Ishikawa (cell line): ENCODE results near the gene HDGF.
A peak's percentile ranks its signal among the peaks of the same experiment; 100 is the strongest.

Experiments used
- CEBPB ChIP-seq: IDR thresholded peaks from 2 replicates; pipeline ENCODE4 v1.6.1; 2012
- CREB1 ChIP-seq: IDR thresholded peaks from 2 replicates; pipeline ENCODE4 v1.6.1; 2012; ENCODE audit warnings: low read depth
- EGR1 ChIP-seq: IDR thresholded peaks from 2 replicates; pipeline ENCODE4 v1.6.1; 2012
- EP300 ChIP-seq: IDR thresholded peaks from 2 replicates; pipeline ENCODE4 v1.6.1; 2012; ENCODE audit warnings: borderline replicate concordance
- FOXM1 ChIP-seq: IDR thresholded peaks from 2 replicates; pipeline ENCODE4 v1.6.1; 2012; ENCODE audit warnings: low read depth, borderline replicate concordance
- MAX ChIP-seq: IDR thresholded peaks from 2 replicates; pipeline ENCODE4 v1.6.1; 2012
- NFIC ChIP-seq: IDR thresholded peaks from 2 replicates; pipeline ENCODE4 v1.6.1; 2012
- RAD21 ChIP-seq: IDR thresholded peaks from 2 replicates; pipeline ENCODE4 v1.6.1; 2012; ENCODE audit warnings: low read depth
- TAF1 ChIP-seq: IDR thresholded peaks from 2 replicates; pipeline ENCODE4 v1.6.1; 2012; ENCODE audit warnings: low read depth, mild to moderate bottlenecking
- TCF12 ChIP-seq: IDR thresholded peaks from 2 replicates; pipeline ENCODE4 v1.6.1; 2012; ENCODE audit warnings: low read depth
- TEAD4 ChIP-seq: IDR thresholded peaks from 2 replicates; pipeline ENCODE4 v1.6.1; 2012
- USF1 ChIP-seq: IDR thresholded peaks from 2 replicates; pipeline ENCODE4 v1.6.1; 2012
- YY1 ChIP-seq: IDR thresholded peaks from 2 replicates; pipeline ENCODE4 v1.6.1; 2012; ENCODE audit warnings: low read depth
- ZBTB7A ChIP-seq: IDR thresholded peaks from 2 replicates; pipeline ENCODE4 v1.6.1; 2012; ENCODE audit warnings: low read depth
- TF ChIP-seq, protein P1 (sequence below): IDR thresholded peaks from 2 replicates; pipeline ENCODE4 v1.6.1; 2012; ENCODE audit warnings: low read depth, mild to moderate bottlenecking

The HDGF gene

DNA sequence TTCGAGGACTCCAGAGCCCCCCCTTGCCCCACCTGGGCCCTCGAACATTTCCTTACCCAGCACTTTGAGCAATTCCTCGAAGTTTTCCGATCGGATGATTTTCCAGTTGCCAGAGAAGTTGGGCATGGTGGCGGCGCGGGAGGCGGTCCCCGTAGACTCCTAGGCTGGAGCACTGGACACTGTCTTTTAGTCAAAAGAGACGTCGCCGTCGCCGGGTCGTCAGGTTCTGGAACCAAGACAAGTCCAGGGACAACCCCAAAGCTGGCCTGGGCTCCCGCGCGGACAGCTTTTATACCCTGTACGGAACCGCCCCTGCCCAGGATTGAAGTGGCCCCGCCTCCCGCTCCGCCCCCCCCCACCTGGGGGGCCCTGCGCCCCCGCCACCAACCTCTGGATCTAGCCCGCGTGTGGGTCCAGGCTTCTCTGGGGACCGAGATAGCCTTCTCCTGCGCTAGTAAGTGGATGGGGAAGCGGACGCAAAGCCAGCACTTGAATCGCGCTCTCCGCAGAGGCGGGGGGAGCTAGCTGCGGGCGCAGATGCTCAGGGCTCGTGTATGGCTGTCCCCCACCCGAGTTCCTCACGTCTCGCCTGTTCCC, 46.1 kb downstream of the HDGF start, which contains the start of gene CRABP2:
Gene CRABP2 (minus strand): TSS at position 263 of the 597 bp plus-strand sequence. CDS start 137 bp downstream, at position 126.
- TF ChIP-seq CREB1 (no peak), MAX (peak; percentile 9; the same call in 1 of the 2 replicates), YY1 (0 out of 2 replicates have a peak, but pooled peaks have one; percentile 8)

DNA sequence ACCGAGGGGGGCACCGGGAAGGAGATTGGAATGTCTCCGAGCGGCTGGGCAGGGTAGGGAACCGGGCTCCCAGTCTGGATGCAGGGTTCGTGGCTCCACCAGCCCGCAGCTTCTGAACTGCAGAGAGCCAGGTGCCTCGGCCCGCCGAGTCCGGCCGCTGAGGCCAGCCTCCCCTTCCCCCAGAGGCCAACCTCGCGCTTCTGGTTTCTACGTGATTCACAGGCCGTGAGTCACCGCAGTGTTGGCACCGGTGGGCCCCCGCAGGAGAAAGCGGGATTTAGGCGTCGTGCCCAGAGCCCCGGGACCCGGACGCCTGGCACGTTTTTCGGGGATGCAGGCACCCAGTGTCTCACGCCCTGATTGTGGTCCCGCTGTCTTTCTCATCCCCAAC, 46.5 kb downstream of the HDGF start:
- TF ChIP-seq, protein P1, sequence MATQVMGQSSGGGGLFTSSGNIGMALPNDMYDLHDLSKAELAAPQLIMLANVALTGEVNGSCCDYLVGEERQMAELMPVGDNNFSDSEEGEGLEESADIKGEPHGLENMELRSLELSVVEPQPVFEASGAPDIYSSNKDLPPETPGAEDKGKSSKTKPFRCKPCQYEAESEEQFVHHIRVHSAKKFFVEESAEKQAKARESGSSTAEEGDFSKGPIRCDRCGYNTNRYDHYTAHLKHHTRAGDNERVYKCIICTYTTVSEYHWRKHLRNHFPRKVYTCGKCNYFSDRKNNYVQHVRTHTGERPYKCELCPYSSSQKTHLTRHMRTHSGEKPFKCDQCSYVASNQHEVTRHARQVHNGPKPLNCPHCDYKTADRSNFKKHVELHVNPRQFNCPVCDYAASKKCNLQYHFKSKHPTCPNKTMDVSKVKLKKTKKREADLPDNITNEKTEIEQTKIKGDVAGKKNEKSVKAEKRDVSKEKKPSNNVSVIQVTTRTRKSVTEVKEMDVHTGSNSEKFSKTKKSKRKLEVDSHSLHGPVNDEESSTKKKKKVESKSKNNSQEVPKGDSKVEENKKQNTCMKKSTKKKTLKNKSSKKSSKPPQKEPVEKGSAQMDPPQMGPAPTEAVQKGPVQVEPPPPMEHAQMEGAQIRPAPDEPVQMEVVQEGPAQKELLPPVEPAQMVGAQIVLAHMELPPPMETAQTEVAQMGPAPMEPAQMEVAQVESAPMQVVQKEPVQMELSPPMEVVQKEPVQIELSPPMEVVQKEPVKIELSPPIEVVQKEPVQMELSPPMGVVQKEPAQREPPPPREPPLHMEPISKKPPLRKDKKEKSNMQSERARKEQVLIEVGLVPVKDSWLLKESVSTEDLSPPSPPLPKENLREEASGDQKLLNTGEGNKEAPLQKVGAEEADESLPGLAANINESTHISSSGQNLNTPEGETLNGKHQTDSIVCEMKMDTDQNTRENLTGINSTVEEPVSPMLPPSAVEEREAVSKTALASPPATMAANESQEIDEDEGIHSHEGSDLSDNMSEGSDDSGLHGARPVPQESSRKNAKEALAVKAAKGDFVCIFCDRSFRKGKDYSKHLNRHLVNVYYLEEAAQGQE: no peak
- TF ChIP-seq TEAD4 (no peak), CREB1 (no peak; the same call in 1 of the 2 replicates), RAD21 (no peak), EGR1 (no peak), CEBPB (no peak), YY1 (0 out of 2 replicates have a peak, but pooled peaks have one; percentile 9), TCF12 (peak; percentile 19; the same call in 1 of the 2 replicates), NFIC (peak; percentile 44), TAF1 (no peak), USF1 (no peak), MAX (peak; percentile 80), EP300 (no peak), ZBTB7A (no peak)

DNA sequence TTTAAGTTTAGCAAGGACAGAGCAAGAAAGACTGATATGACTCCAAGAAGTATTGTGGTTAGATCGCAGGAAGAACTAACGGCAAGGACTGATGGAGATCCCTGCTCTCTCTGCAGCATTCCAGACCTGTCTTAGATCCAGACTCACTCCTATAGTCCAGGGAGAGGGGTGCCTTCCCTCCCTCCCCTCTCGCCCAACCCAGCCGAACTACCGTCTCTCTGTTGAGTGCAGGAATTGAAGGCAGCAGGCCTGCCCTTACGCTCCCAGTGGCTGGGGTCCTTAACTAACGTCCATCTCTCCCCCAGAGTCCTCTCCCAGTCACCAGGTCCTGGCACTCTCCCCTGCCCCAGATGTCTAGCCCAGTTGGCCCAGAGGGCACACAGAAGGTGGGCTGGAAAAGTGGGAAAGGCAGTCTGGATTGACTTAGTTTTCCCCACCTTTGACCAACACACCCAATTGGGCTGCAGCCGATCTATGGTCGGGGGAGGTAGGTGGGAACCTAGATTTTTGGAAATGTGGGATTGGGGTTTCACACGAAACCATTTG, 47.2 kb downstream of the HDGF start:
- no peak for TF ChIP-seq EP300
- no peak for TF ChIP-seq CREB1
- TF ChIP-seq EGR1: no peak
- TF ChIP-seq NFIC: no peak
- no peak for TF ChIP-seq ZBTB7A
- TF ChIP-seq TCF12: no peak
- no peak for TF ChIP-seq TAF1
- no peak for TF ChIP-seq MAX
- TF ChIP-seq, protein P1: no peak
- no peak for TF ChIP-seq RAD21
- TF ChIP-seq TEAD4: no peak
- TF ChIP-seq YY1: no peak
- TF ChIP-seq USF1: no peak
- TF ChIP-seq FOXM1: no peak
- no peak for TF ChIP-seq CEBPB

GRCh38 chr1:156703741-156704140, 47.7 kb downstream of the HDGF start:
- TF ChIP-seq CEBPB: no peak
- TF ChIP-seq EP300: no peak
- TF ChIP-seq USF1: no peak
- TF ChIP-seq TEAD4: no peak
- no peak for TF ChIP-seq CREB1
- TF ChIP-seq RAD21: no peak
- TF ChIP-seq, protein P1: no peak
- no peak for TF ChIP-seq FOXM1
- TF ChIP-seq YY1: no peak
- no peak for TF ChIP-seq EGR1
- TF ChIP-seq MAX: no peak
